HEK293T (cell line): ENCODE measurements around the gene OCA2.

Source experiments
- CTCF ChIA-PET: fragments of 350-600 bp; formaldehyde crosslinking; extraction: SDS; loops from one replicate; lab custom pipeline; 2021; ENCODE audit warnings: antibody characterized with exemption, inconsistent platforms; lab: Yijun Ruan, JAX
- POLR2A ChIA-PET: fragments of 350-600 bp; formaldehyde crosslinking; extraction: SDS; loops from one replicate; lab custom pipeline; 2020; ENCODE audit warnings: antibody characterized with exemption, inconsistent platforms; lab: Yijun Ruan, JAX
- DNase-seq: peaks from one replicate; pipeline ENCODE4 v3.0.0; 2012; ENCODE audit warnings: mixed read lengths; ENCODE audit errors: extremely low spot score
- ARNT ChIP-seq: fragments of 450-650 bp; IDR thresholded peaks from 2 replicates; pipeline ENCODE4 v1.6.1; 2017; ENCODE audit warnings: mild to moderate bottlenecking
- BHLHE40 ChIP-seq: fragments of 450-650 bp; IDR thresholded peaks from 2 replicates; pipeline ENCODE4 v1.6.1; 2016; ENCODE audit warnings: mild to moderate bottlenecking, moderate library complexity, borderline replicate concordance
- CTBP1 ChIP-seq: fragments of 450-650 bp; IDR thresholded peaks from 2 replicates; pipeline ENCODE4 v1.6.1; 2016; ENCODE audit warnings: borderline replicate concordance
- ELF4 ChIP-seq: fragments of 450-650 bp; IDR thresholded peaks from 2 replicates; pipeline ENCODE4 v1.6.1; 2017; ENCODE audit warnings: antibody characterized with exemption
- FOXA1 ChIP-seq: fragments of 450-650 bp; IDR thresholded peaks from 2 replicates; pipeline ENCODE4 v1.6.1; 2016; ENCODE audit warnings: mild to moderate bottlenecking
- FOXK2 ChIP-seq: fragments of 450-650 bp; IDR thresholded peaks from 2 replicates; pipeline ENCODE4 v1.6.1; 2016; ENCODE audit warnings: mild to moderate bottlenecking
- FOXM1 ChIP-seq: fragments of 450-650 bp; IDR thresholded peaks from 2 replicates; pipeline ENCODE4 v1.6.1; 2017; ENCODE audit warnings: mild to moderate bottlenecking, borderline replicate concordance
- HDGF ChIP-seq: fragments of 450-650 bp; IDR thresholded peaks from 2 replicates; pipeline ENCODE4 v1.6.1; 2017; ENCODE audit warnings: antibody characterized with exemption, borderline replicate concordance
- L3MBTL2 ChIP-seq: fragments of 450-650 bp; conservative IDR thresholded peaks from 2 replicates; pipeline ENCODE4 v1.6.1; 2016; ENCODE audit warnings: mild to moderate bottlenecking
- LEF1 ChIP-seq: fragments of 450-650 bp; IDR thresholded peaks from 2 replicates; pipeline ENCODE4 v1.6.1; 2017; ENCODE audit warnings: mild to moderate bottlenecking, borderline replicate concordance
- NFRKB ChIP-seq: fragments of 450-650 bp; IDR thresholded peaks from 2 replicates; pipeline ENCODE4 v1.6.1; 2016; ENCODE audit warnings: mild to moderate bottlenecking, moderate library complexity
- SP1 ChIP-seq: fragments of 450-650 bp; IDR thresholded peaks from 2 replicates; pipeline ENCODE4 v1.6.1; 2017
- SUZ12 ChIP-seq: fragments of 450-650 bp; IDR thresholded peaks from 2 replicates; pipeline ENCODE4 v1.6.1; 2016; ENCODE audit warnings: mild to moderate bottlenecking
- TARDBP ChIP-seq: fragments of 450-650 bp; IDR thresholded peaks from 2 replicates; pipeline ENCODE4 v1.6.1; 2016
- ZNF384 ChIP-seq: fragments of 450-650 bp; IDR thresholded peaks from 2 replicates; pipeline ENCODE4 v1.6.1; 2016
- TF ChIP-seq, protein P1 (sequence below): fragments of 450-650 bp; IDR thresholded peaks from 2 replicates; pipeline ENCODE4 v1.6.1; 2016

Gene OCA2

DNA sequence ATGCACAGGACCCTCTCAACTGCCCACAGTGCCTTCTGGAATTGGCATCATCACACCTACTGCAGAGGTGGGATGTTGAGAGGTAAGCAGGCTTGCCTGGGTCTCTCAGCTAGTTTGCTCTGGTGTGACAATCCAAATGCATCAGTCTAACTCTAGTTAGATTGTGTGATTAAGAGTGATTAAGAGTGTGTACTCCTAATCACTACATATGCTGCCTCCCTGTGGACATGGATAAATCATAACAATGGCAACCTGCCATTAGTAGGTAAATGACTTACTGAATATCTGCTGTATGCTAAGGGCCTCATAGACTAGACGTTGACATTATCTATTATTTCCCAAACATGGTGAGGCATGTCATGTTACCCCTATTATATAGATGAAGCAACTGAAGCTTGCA lies 342.1 kb downstream of the OCA2 start:
- no peak for DNase-seq
- ChIA-PET CTCF (no interaction called here), POLR2A (no interaction called here)
- TF ChIP-seq ZNF384 (no peak), FOXK2 (no peak), CTBP1 (no peak)
- TF ChIP-seq, protein P1, sequence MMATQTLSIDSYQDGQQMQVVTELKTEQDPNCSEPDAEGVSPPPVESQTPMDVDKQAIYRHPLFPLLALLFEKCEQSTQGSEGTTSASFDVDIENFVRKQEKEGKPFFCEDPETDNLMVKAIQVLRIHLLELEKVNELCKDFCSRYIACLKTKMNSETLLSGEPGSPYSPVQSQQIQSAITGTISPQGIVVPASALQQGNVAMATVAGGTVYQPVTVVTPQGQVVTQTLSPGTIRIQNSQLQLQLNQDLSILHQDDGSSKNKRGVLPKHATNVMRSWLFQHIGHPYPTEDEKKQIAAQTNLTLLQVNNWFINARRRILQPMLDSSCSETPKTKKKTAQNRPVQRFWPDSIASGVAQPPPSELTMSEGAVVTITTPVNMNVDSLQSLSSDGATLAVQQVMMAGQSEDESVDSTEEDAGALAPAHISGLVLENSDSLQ = no peak

DNA sequence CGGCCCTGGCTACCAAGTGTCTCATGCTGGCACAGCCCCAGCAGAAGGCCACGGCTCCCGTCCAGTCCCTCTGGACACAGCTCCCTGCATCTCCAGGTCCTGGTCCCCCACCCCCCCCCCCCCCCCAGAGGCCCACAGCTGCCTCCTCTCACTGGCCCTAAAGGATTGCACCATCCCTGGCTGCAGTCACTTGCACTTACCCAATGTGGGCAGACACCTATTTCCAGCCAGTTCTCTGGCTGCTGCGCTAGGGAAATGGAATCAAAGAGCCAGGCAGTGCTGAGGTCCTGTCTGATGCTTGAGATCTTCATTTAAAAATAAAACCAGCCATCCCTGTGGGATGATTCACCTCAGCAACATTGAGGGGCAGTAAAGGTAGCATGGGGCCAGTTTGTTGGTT lies 346.4 kb downstream of the OCA2 start:
- ChIA-PET POLR2A (no interaction called here), CTCF (no interaction called here)
- TF ChIP-seq ZNF384 (no peak), FOXK2 (no peak), TARDBP (no peak), HDGF (no peak), SP1 (no peak), NFRKB (no peak), ELF4 (no peak)
- no peak for DNase-seq

DNA sequence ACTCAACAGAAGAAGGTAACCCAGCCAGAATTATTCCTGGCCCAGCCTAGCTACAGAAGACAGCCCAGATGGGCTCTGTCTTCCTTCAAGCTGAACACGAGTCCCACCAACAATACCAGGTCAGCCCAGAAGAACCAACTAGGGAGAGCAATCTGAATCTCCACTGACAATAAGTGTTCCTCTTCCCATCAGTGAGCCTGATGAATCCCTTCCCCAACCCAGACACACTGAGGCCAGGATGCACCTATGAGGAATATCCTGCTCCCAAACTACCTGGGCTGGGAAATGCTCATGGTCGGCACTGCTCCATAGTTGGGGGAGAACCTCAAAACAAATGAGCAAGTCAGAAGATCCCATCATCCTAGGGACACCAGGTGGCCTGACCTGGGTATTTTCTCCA lies 351.1 kb downstream of the OCA2 start:
- no peak for DNase-seq
- ChIA-PET CTCF (no interaction called here), POLR2A (no interaction called here)
- TF ChIP-seq FOXA1 (no peak), BHLHE40 (no peak), L3MBTL2 (no peak), FOXK2 (no peak), ZNF384 (no peak), TARDBP (no peak), ELF4 (no peak), LEF1 (no peak), SUZ12 (no peak), ARNT (no peak), HDGF (no peak), FOXM1 (no peak), NFRKB (no peak), CTBP1 (no peak), SP1 (no peak)
- TF ChIP-seq, protein P1 = no peak

DNA sequence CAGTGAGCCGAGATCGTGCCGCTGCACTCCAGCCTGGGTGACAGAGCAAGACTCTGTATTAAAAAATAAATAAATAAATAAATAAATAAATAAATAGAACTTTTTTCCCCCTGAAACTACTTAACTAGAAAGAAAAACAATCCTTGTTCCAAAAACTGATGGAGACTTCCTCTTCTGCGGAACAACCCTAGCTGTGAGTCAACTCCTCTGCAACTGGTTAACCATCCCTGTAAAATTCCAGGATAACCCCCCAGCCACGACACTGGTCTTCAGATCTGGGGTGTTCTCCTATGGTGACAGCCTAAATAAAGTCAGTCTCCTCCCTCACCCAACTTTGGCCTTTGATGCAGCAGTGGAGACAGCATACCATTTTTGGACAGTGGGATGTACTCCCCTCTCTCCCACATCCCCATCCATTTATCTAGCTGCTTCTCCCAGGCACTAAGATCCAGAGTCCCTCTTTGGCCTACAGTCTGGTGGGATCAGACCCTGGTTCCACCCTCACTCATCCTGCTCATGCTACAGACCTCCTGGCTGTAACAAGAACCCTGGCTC lies 352.6 kb downstream of the OCA2 start:
- ChIA-PET POLR2A (no interaction called here), CTCF (no interaction called here)
- DNase-seq = no peak
- TF ChIP-seq FOXM1 = no peak
- TF ChIP-seq ARNT = no peak
- no peak for TF ChIP-seq SUZ12
- TF ChIP-seq FOXA1 = no peak
- TF ChIP-seq SP1 = no peak
- no peak for TF ChIP-seq ZNF384
- no peak for TF ChIP-seq BHLHE40

DNA sequence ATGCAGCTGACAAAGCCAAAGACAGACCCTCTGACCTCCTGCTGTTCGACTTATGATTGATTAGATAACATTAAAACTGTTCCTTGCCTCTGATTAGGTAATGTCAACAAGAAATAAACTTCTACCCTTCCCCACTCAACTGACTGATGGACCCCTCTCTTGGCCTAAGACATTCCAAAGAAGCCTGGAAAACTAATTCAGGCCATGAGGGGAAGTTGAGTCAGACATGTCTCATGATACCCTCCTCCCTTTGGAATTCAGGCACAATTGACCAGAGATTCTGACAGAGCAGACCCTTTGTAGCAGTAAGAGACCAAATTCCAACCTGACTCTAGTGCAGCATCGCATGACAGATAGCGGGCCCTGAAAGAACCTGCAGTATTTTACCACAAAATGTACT lies 354.5 kb downstream of the OCA2 start:
- ChIA-PET CTCF (no interaction called here), POLR2A (no interaction called here)
- DNase-seq = no peak
- TF ChIP-seq CTBP1 (no peak), NFRKB (no peak), SP1 (no peak), FOXA1 (no peak)

DNA sequence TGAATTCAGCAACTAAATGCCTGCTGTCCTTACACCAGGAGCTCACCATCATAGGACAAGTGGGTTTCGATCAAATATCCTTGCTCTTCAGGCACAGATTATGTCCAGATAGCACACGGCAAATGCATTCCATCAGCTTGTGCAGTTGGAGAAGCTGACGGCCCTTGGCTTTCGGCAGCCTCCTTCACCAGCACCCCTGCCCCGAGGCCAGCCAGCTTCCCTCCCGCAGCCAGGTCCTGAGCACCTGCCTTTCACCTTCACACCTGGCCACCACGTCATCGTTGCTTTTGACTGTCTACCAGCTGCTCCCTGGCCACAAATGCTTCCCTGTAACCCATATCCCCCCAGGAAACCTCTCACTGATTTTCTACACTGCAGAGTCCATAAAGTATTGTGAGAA lies 355.5 kb downstream of the OCA2 start:
- ChIA-PET POLR2A (no interaction called here), CTCF (no interaction called here)
- no peak for DNase-seq
- TF ChIP-seq CTBP1 (no peak), ZNF384 (no peak), LEF1 (no peak), TARDBP (no peak), ELF4 (no peak), SP1 (no peak), BHLHE40 (no peak), NFRKB (no peak), SUZ12 (no peak), L3MBTL2 (no peak), HDGF (no peak), FOXA1 (no peak), ARNT (no peak), FOXK2 (no peak), FOXM1 (no peak)
- TF ChIP-seq, protein P1 = no peak

DNA sequence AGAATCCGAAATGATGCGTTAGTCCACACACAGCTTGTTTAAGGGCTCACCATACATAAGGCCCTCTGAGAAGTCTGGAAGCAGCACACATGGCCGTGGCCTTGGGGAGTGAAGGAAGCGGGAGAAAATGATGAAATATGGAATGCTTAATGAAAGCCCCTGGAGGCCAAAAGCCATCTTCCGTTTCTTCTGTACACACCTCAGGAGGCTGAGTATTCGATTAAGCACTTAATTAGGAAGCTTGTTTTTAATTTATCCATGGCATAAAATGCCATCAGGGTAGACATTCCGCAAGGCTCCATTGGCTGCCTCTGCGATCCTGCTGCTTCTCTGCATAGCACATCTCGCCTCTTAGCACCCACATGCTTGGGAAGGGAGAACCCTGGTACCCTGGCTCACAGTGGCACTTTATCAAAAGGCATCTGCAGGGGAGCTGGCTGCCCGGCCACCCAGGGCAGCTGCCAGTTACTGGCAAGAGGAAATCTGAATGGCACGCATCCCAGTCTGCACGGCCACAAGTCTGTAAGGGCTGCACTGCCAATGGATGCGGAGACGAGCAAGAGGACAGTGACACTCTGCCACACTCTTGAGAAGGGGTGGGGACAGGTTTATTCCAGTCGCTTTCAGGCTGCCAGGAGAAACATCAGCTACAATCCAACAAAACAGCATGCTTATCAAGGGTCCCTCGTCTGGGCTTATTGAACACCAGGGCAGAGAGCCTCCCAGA lies 356.2 kb downstream of the OCA2 start:
- ChIA-PET CTCF (no interaction called here), POLR2A (no interaction called here)
- DNase-seq = no peak
- TF ChIP-seq HDGF (no peak), FOXA1 (no peak), ZNF384 (no peak), ELF4 (no peak), CTBP1 (no peak), NFRKB (no peak), L3MBTL2 (no peak), BHLHE40 (no peak), TARDBP (no peak), LEF1 (no peak), FOXM1 (no peak), SP1 (no peak), FOXK2 (no peak), SUZ12 (no peak), ARNT (no peak)
- TF ChIP-seq, protein P1 = no peak
